HG03025 (cell line): Measurements from ENCODE around the gene ARL13A.

Experiments used
- ATAC-seq: cut with Tn5 transposase; IDR thresholded peaks from one replicate; pipeline ENCODE4 v1.9.1; 2021; ENCODE audit warnings: mild to moderate bottlenecking, moderate library complexity; ENCODE audit not compliant: unreplicated experiment, low FRiP score

ARL13A gene

GRCh38 chrX:100969408-100969807 lies at the start of gene ARL13A:
Gene ARL13A (plus strand): TSS chrX:100969708. CDS start chrX:100973690, 3,982 bp downstream.
- no peak for ATAC-seq

GRCh38 chrX:100924375-100924774 lies 45.1 kb upstream of the ARL13A start:
- ATAC-seq = no peak

GRCh38 chrX:100926453-100926852 lies 43.1 kb upstream of the ARL13A start:
- no peak for ATAC-seq

- ATAC-seq = peak; percentile 56
Measured at GRCh38 chrX:100928660-100929613, 40.6 kb upstream of the ARL13A start, which contains the start of gene XKRX. Gene XKRX (minus strand): TSS chrX:100928917. CDS start chrX:100928304, 613 bp downstream.

GRCh38 chrX:100931218-100931924 lies 38.1 kb upstream of the ARL13A start:
- ATAC-seq = peak; percentile 52

- no peak for ATAC-seq
Measured at GRCh38 chrX:100931925-100932285, 37.6 kb upstream of the ARL13A start.

- ATAC-seq = no peak
Measured at GRCh38 chrX:100935767-100936166, 33.7 kb upstream of the ARL13A start.

GRCh38 chrX:100939333-100939732 lies 30.2 kb upstream of the ARL13A start:
- ATAC-seq = no peak

GRCh38 chrX:100944601-100945000 lies 24.9 kb upstream of the ARL13A start:
- ATAC-seq = no peak

- no peak for ATAC-seq
Measured at GRCh38 chrX:100946299-100946927, 23.1 kb upstream of the ARL13A start.

GRCh38 chrX:100948557-100948956 lies 21.0 kb upstream of the ARL13A start:
- ATAC-seq = no peak

- ATAC-seq = no peak
Measured at GRCh38 chrX:100962811-100963210, 6.7 kb upstream of the ARL13A start.

GRCh38 chrX:100964362-100964761 lies 5.1 kb upstream of the ARL13A start:
- no peak for ATAC-seq

- ATAC-seq = no peak
Measured at GRCh38 chrX:100969936-100970335, 428 bp downstream of the ARL13A start.

- ATAC-seq = no peak
Measured at GRCh38 chrX:100973411-100973810, 3.9 kb downstream of the ARL13A start.

- ATAC-seq = no peak
Measured at GRCh38 chrX:100975212-100975611, 5.7 kb downstream of the ARL13A start.

- no peak for ATAC-seq
Measured at GRCh38 chrX:100976211-100976610, 6.7 kb downstream of the ARL13A start.

- no peak for ATAC-seq
Measured at GRCh38 chrX:100979881-100980607, 10.5 kb downstream of the ARL13A start.

- no peak for ATAC-seq
Measured at GRCh38 chrX:100980608-100981497, 11.3 kb downstream of the ARL13A start.
